ENCODE measurements around the gene MAGI2. TPM values are rescaled to one million over a fixed set of nuclear protein-coding genes. Genes with fewer than 3 reads are reported as not detected.

The MAGI2 gene
- total and polyA plus RNA-seq, 2 experiments from 2014 or later: 3.5 to 4.1 TPM

GRCh38 chr7:78530351-78530750, 923.1 kb downstream of the MAGI2 start:
- Histone ChIP-seq H3K4me3 (no peak overlapping the region), H3F3A (ENCODE audit: insufficient read depth) (peaks cover 9% of the 10 kb centered on the region; the same call in 1 of the 2 replicates), H2AFZ (no peak overlapping the region), H3K9me2 (ENCODE audit: insufficient read depth) (no peaks in the 10 kb centered on the region), H3K4me2 (ENCODE audit: unreplicated experiment) (peak overlapping the region; percentile 55), H3K9ac (no peak overlapping the region), H4K20me1 (ENCODE audit: insufficient read depth) (no peaks in the 10 kb centered on the region), H3K27ac (peak overlapping the region; percentile 47), H3K27me3 (replicated peaks; ENCODE audit: insufficient read depth) (no peaks in the 10 kb centered on the region), H3K36me3 (ENCODE audit: low read depth) (no peaks in the 10 kb centered on the region), H3K9me3 (ENCODE audit: low read depth) (no peaks in the 10 kb centered on the region), H3K79me2 (ENCODE audit: insufficient read depth) (no peaks in the 10 kb centered on the region), H3K4me1 (ENCODE audit: insufficient read depth) (peaks cover 22% of the 10 kb centered on the region)
- in situ Hi-C loops (cut with MboI): no loop called here
- peak; percentile 89 for DNase-seq
- no peak for TF ChIP-seq EZH2phosphoT487 (IDR thresholded peaks at IDR 0.05; ENCODE audit: insufficient read depth, low read depth)
- 19 to 20% methylated on average over 4 of the region's 4 CpGs for WGBS, 2 experiments (ENCODE audit: low coverage in 1 of 2, low lambda C conversion rate in 2 of 2, missing lambda C conversion rate in 2 of 2)

GRCh38 chr7:78529392-78529791, 924.1 kb downstream of the MAGI2 start:
- Histone ChIP-seq H3K4me3 (no peak overlapping the region), H3K9me3 (ENCODE audit: low read depth) (no peaks in the 10 kb centered on the region), H3K9ac (no peak overlapping the region), H2AFZ (no peak overlapping the region), H3K27me3 (replicated peaks; ENCODE audit: insufficient read depth) (no peaks in the 10 kb centered on the region), H3K36me3 (ENCODE audit: low read depth) (no peaks in the 10 kb centered on the region), H4K20me1 (ENCODE audit: insufficient read depth) (no peaks in the 10 kb centered on the region), H3K4me1 (ENCODE audit: insufficient read depth) (peaks cover 22% of the 10 kb centered on the region), H3K27ac (no peak overlapping the region), H3K9me2 (ENCODE audit: insufficient read depth) (no peaks in the 10 kb centered on the region), H3K79me2 (ENCODE audit: insufficient read depth) (no peaks in the 10 kb centered on the region), H3F3A (ENCODE audit: insufficient read depth) (peaks cover 9% of the 10 kb centered on the region; the same call in 1 of the 2 replicates), H3K4me2 (ENCODE audit: unreplicated experiment) (no peak overlapping the region)
- in situ Hi-C loops (cut with MboI): no loop called here
- WGBS, 2 experiments (ENCODE audit: low coverage in 1 of 2, low lambda C conversion rate in 2 of 2, missing lambda C conversion rate in 2 of 2): 85 to 87% methylated on average over 3 of the region's 3 CpGs
- peak; percentile 33 for DNase-seq
- TF ChIP-seq EZH2 (IDR thresholded peaks at IDR 0.05; ENCODE audit: insufficient read depth, poor library complexity, severe bottlenecking): no peak
- no peak for TF ChIP-seq EZH2phosphoT487 (IDR thresholded peaks at IDR 0.05; ENCODE audit: insufficient read depth, low read depth)

GRCh38 chr7:78528964-78529363, 924.5 kb downstream of the MAGI2 start:
- Histone ChIP-seq H3K4me3 (no peak overlapping the region), H3K9ac (no peak overlapping the region), H4K20me1 (ENCODE audit: insufficient read depth) (no peaks in the 10 kb centered on the region), H3K9me2 (ENCODE audit: insufficient read depth) (no peaks in the 10 kb centered on the region), H3K36me3 (ENCODE audit: low read depth) (no peaks in the 10 kb centered on the region), H3K4me1 (ENCODE audit: insufficient read depth) (peaks cover 22% of the 10 kb centered on the region), H3K27me3 (replicated peaks; ENCODE audit: insufficient read depth) (no peaks in the 10 kb centered on the region), H3K79me2 (ENCODE audit: insufficient read depth) (no peaks in the 10 kb centered on the region), H3K9me3 (ENCODE audit: low read depth) (no peaks in the 10 kb centered on the region), H3K4me2 (ENCODE audit: unreplicated experiment) (no peak overlapping the region), H2AFZ (no peak overlapping the region), H3K27ac (no peak overlapping the region), H3F3A (ENCODE audit: insufficient read depth) (peaks cover 9% of the 10 kb centered on the region; the same call in 1 of the 2 replicates)
- 72 to 79% methylated on average over 3 of the region's 3 CpGs for WGBS, 2 experiments (ENCODE audit: low coverage in 1 of 2, low lambda C conversion rate in 2 of 2, missing lambda C conversion rate in 2 of 2)
- no peak for TF ChIP-seq EZH2 (IDR thresholded peaks at IDR 0.05; ENCODE audit: insufficient read depth, poor library complexity, severe bottlenecking)
- peak; percentile 21 for DNase-seq
- in situ Hi-C loops (cut with MboI): no loop called here

GRCh38 chr7:78523930-78524329, 929.5 kb downstream of the MAGI2 start:
- Histone ChIP-seq H3K9me2 (ENCODE audit: insufficient read depth) (no peaks in the 10 kb centered on the region), H3K79me2 (ENCODE audit: insufficient read depth) (no peaks in the 10 kb centered on the region), H3K36me3 (ENCODE audit: low read depth) (no peaks in the 10 kb centered on the region), H3K27ac (no peak overlapping the region), H3F3A (ENCODE audit: insufficient read depth) (no peaks in the 10 kb centered on the region), H3K9ac (no peak overlapping the region), H3K4me1 (ENCODE audit: insufficient read depth) (peaks cover 5% of the 10 kb centered on the region), H3K4me3 (no peak overlapping the region), H2AFZ (no peak overlapping the region), H3K27me3 (replicated peaks; ENCODE audit: insufficient read depth) (no peaks in the 10 kb centered on the region), H3K4me2 (ENCODE audit: unreplicated experiment) (no peak overlapping the region), H4K20me1 (ENCODE audit: insufficient read depth) (no peaks in the 10 kb centered on the region), H3K9me3 (ENCODE audit: low read depth) (no peaks in the 10 kb centered on the region)
- WGBS, 2 experiments (ENCODE audit: low coverage in 1 of 2, low lambda C conversion rate in 2 of 2, missing lambda C conversion rate in 2 of 2): 62 to 65% methylated on average over 4 to 5 of the region's 5 CpGs
- TF ChIP-seq EZH2 (IDR thresholded peaks at IDR 0.05; ENCODE audit: insufficient read depth, poor library complexity, severe bottlenecking) (no peak), EZH2phosphoT487 (IDR thresholded peaks at IDR 0.05; ENCODE audit: insufficient read depth, low read depth) (no peak)
- in situ Hi-C loops (cut with MboI): loop anchor here (25.0 kb wide), 1 partner anchor 1513 kb away; no protein-coding TSS in a partner anchor
- DNase-seq: no peak

GRCh38 chr7:78521961-78522360, 931.5 kb downstream of the MAGI2 start:
- H4K20me1 ChIP-seq (ENCODE audit: insufficient read depth): no peaks in the 10 kb centered on the region
- no peaks in the 10 kb centered on the region for H3K9me3 ChIP-seq (ENCODE audit: low read depth)
- no peak overlapping the region for H3K27ac ChIP-seq
- in situ Hi-C loops (cut with MboI): loop anchor here (25.0 kb wide), 1 partner anchor 1515 kb away; no protein-coding TSS in a partner anchor
- no peaks in the 10 kb centered on the region for H3F3A ChIP-seq (ENCODE audit: insufficient read depth)
- no peaks in the 10 kb centered on the region for H3K9me2 ChIP-seq (ENCODE audit: insufficient read depth)
- WGBS, 2 experiments (ENCODE audit: low coverage in 1 of 2, low lambda C conversion rate in 2 of 2, missing lambda C conversion rate in 2 of 2): 78 to 87% methylated on average over 3 of the region's 3 CpGs
- no peak overlapping the region for H3K4me3 ChIP-seq
- no peak for DNase-seq
- H3K4me2 ChIP-seq (ENCODE audit: unreplicated experiment): no peak overlapping the region
- no peaks in the 10 kb centered on the region for H3K4me1 ChIP-seq (ENCODE audit: insufficient read depth)
- H3K79me2 ChIP-seq (ENCODE audit: insufficient read depth): no peaks in the 10 kb centered on the region
- H3K27me3 ChIP-seq (replicated peaks; ENCODE audit: insufficient read depth): no peaks in the 10 kb centered on the region
- H3K9ac ChIP-seq: no peak overlapping the region
- H2AFZ ChIP-seq: no peak overlapping the region
- no peak for TF ChIP-seq EZH2phosphoT487 (IDR thresholded peaks at IDR 0.05; ENCODE audit: insufficient read depth, low read depth)
- TF ChIP-seq EZH2 (IDR thresholded peaks at IDR 0.05; ENCODE audit: insufficient read depth, poor library complexity, severe bottlenecking): no peak
- no peaks in the 10 kb centered on the region for H3K36me3 ChIP-seq (ENCODE audit: low read depth)
